HG03520 (cell line): Measurements from ENCODE around the gene NPEPPS.
A peak's percentile ranks its signal among the peaks of the same experiment; 100 is the strongest.
"Not testable (repeated sequence)": the region's sequence is repeated elsewhere in the genome, so short reads cannot be mapped to it uniquely, and the experiment has no call there.

Source experiments
- ATAC-seq: cut with Tn5 transposase; IDR thresholded peaks from one replicate; pipeline ENCODE4 v1.9.1; 2021; ENCODE audit warnings: mild to moderate bottlenecking, moderate library complexity; ENCODE audit not compliant: unreplicated experiment

The NPEPPS gene, protein sequence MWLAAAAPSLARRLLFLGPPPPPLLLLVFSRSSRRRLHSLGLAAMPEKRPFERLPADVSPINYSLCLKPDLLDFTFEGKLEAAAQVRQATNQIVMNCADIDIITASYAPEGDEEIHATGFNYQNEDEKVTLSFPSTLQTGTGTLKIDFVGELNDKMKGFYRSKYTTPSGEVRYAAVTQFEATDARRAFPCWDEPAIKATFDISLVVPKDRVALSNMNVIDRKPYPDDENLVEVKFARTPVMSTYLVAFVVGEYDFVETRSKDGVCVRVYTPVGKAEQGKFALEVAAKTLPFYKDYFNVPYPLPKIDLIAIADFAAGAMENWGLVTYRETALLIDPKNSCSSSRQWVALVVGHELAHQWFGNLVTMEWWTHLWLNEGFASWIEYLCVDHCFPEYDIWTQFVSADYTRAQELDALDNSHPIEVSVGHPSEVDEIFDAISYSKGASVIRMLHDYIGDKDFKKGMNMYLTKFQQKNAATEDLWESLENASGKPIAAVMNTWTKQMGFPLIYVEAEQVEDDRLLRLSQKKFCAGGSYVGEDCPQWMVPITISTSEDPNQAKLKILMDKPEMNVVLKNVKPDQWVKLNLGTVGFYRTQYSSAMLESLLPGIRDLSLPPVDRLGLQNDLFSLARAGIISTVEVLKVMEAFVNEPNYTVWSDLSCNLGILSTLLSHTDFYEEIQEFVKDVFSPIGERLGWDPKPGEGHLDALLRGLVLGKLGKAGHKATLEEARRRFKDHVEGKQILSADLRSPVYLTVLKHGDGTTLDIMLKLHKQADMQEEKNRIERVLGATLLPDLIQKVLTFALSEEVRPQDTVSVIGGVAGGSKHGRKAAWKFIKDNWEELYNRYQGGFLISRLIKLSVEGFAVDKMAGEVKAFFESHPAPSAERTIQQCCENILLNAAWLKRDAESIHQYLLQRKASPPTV

GRCh38 chr17:47530557-47531232, at the start of gene NPEPPS:
Gene NPEPPS, plus strand, starts transcription at chr17:47531108. Its CDS starts 193 bp downstream, at chr17:47531301.
- ATAC-seq: peak; percentile 79

- not testable (repeated sequence) for ATAC-seq
These were observed 39.1 kb upstream of the NPEPPS start for GRCh38 chr17:47491841-47492212.

DNA sequence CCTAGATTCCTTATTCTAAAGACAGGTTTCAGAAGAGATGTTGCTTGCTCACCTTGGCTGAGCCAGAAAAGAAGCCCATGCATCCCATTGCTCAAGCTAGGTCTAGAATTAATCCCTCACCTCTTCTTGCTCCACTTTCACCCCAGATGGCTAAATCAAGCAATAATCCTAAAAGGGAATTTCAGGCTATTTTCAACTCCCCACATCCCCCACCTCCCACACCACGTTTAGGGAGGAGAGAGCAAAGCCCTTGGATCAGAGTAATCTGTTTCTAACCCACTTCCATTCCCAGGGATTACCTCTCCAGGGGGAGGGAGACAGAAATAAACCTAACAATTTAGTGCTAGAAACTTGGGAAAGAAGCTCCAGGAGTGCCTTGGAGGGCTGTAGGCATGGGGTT, 31.8 kb upstream of the NPEPPS start:
- not testable (repeated sequence) for ATAC-seq

DNA sequence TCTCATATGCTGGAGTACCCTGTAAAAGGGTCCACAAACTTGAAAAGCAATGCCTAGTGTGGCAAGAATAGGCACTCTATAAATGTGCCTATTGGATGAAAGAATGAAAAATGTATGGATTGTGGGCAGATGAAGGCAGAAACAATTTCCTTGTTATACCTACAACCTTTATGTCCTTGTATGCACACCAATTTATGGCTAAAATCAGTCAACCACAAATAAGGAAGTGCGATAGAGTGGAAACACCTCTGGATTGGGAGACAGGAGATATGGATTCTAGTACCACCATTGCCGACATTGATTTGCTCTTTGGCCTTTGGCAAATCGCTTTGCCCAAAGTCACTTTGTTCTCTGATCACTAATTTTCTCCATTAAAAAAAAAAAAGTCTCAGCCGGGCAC, 31.4 kb upstream of the NPEPPS start:
- ATAC-seq: not testable (repeated sequence)

DNA sequence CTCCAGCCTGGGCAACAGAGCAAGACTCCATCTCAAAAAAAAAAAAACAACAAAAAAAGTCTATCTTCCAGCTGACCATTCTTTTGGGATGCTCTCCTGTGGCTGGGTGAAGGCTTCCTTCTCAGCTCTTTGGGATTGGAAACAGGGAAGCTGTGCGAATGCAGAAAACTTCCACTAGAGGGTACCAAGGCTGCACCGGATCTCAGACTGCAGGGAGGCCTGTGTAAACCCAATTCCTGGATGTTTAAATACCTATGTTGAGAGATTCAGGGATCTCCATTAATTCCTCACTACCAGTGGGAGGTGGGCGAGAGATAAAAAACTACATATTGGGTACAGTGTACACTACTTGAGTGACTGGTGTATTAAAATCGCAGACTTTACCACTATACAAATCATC, 30.3 kb upstream of the NPEPPS start:
- not testable (repeated sequence) for ATAC-seq

GRCh38 chr17:47502122-47502731, 28.7 kb upstream of the NPEPPS start:
- ATAC-seq: not testable (repeated sequence)

DNA sequence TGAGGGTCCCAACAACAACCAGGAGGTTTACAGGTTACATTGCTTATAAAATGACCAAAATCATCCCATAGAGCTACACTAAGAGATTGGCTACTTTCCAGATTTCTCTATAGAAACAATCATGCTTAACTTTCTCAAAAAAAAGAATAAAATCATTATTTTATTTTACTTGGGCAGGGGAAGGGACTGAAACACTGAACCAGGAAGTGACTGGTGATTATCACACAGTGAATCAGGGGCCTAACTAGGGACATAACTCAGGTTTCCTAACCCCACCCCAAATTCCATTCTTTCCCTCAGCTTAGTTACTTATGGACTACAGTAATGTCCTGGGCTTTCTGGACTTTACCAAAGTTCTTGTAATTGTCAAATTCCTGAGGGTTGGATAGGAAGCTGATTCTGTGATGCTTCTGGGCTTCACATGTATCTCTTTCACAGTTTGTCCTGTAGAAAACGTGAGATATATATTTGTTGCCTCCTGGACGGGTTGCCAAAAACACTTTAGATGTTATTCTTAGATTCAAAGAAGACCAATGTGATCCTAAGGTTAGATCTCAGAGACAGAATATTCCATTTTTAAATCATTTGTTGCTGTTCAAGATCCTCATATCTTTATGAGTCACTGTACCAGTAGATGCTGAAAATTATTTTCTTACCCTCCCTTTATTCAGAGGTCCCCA, 28.0 kb upstream of the NPEPPS start:
- not testable (repeated sequence) for ATAC-seq

GRCh38 chr17:47511701-47512146, 19.2 kb upstream of the NPEPPS start:
- not testable (repeated sequence) for ATAC-seq

GRCh38 chr17:47513301-47513700, 17.6 kb upstream of the NPEPPS start:
- not testable (repeated sequence) for ATAC-seq

GRCh38 chr17:47518880-47519279, 12.0 kb upstream of the NPEPPS start:
- not testable (repeated sequence) for ATAC-seq

DNA sequence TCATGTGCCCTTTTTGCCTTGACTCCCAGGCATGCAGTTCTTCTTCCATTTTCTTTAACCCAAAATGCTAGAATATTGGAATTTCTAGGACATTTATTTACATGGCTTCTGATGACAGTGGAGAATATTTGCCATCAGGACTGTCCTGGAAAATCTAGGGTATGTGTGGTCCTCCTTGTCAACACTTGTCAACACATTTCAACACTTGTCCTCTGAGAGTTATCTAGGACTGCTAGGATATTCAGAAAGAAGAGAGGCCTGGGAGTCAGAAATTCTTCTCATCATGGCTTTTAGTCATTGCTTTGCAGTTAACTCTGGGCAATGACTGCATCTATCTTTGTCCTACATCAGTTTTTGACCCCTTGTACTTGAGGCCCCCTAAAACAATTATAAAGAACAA, 11.5 kb upstream of the NPEPPS start:
- not testable (repeated sequence) for ATAC-seq

DNA sequence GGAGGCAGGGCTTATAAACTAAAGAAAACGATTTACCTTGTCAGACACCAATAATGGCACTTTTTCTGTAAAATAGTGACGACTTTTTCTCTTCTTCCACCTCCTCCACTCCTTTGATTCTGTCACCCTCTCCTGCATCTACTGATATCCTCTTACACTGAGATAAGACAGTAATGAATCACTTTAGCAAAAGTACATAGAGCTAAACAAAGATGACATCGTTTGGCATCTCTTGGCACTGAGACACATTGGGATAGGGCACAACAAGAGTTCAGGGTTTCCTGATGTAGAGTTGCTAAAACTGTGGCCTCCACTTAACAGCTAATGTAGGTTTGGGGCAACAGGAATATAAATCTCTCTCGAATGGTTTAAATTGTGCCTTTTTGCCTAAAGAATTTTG, 10.6 kb upstream of the NPEPPS start:
- not testable (repeated sequence) for ATAC-seq

DNA sequence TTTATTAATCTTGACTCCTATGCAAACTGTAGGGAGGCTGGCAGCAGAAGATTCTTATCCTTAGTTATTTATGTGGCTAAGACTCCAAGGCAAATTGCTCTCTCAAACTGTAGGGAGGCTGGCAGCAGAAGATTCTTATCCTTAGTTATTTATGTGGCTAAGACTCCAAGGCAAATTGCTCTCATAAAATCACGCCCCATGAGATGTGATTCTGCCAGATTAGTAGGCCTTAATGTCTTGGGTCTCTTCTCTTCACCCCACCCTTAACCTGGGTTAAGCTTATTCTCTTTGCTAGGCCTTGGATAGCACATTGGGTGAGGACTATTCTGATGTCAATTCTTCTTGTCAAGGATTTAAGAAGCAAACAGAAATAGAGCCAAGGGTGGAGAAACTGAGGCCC, 9.5 kb upstream of the NPEPPS start:
- not testable (repeated sequence) for ATAC-seq

GRCh38 chr17:47522341-47522740, 8.6 kb upstream of the NPEPPS start:
- not testable (repeated sequence) for ATAC-seq

DNA sequence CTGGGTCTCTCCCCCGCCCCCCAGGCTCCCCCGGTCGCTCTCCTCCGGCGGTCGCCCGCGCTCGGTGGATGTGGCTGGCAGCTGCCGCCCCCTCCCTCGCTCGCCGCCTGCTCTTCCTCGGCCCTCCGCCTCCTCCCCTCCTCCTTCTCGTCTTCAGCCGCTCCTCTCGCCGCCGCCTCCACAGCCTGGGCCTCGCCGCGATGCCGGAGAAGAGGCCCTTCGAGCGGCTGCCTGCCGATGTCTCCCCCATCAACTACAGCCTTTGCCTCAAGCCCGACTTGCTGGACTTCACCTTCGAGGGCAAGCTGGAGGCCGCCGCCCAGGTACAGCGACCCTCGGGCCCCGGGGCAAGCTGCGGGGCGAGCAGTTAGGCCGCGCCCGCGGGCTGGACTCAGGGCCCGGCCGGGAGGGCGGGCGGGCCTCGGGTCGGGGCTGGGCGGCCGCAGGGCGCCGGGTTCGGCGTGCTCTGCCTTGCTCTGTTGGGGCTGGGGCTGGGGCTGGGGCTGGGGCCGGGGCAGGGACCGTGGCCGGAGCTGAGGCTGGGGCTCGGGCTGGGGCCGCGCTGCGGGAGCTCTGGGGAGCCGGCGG, 419 bp downstream of the NPEPPS start:
- ATAC-seq: peak; percentile 16

- ATAC-seq: not testable (repeated sequence)
These were observed 8.2 kb downstream of the NPEPPS start for GRCh38 chr17:47539085-47539484.

GRCh38 chr17:47541676-47542075, 10.8 kb downstream of the NPEPPS start:
- not testable (repeated sequence) for ATAC-seq

DNA sequence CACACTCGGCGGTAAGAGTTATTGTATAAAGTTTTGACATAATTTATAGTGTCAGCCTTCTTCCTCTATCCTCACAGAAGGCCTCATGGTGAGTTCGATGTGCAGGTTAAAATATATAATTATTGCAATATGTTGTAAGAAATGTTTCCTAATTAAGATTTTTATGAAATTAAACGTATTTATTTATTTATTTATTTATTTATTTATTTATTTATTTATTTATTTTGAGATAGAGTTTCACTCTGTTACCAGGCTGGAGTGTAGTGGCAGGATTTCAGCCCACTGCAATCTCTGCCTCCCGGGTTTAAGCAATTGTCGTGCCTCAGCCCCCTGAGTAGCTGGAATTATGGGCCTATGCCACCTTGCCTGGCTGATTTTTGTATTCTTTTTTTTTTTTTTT, 13.4 kb downstream of the NPEPPS start:
- ATAC-seq: not testable (repeated sequence)

DNA sequence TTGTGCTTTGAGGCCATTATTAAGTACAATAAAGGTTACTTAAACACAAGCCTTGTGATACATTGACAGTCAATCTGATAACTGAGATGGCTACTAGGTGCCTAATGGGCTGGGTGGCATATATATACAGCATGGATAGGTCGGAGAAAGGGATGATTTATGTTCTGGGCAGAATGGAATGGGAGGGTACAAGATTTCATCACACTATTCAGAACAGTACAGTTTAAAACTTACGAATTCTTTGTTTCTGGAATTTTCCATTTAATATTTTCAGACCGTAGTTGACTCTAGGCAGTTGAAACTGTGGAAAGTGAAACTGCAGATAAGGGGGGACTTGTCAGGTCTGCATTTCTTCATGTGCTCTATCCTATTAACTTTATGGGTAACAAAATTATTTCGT, 23.8 kb downstream of the NPEPPS start:
- not testable (repeated sequence) for ATAC-seq

- not testable (repeated sequence) for ATAC-seq
These were observed 25.2 kb downstream of the NPEPPS start for GRCh38 chr17:47556108-47556507.
